Smooth muscle cell (in vitro differentiated cells): Measurements from ENCODE around the gene STK32B. TPM values are rescaled to one million over a fixed set of nuclear protein-coding genes. Genes with fewer than 3 reads are reported as not detected.

Source experiments
- DNase-seq: peaks from one replicate; lab custom pipeline; 2025; ENCODE audit not compliant: unreplicated experiment; lab: John Stamatoyannopoulos, UW
- H2AFZ ChIP-seq: fragments of 200-600 bp; sonication (generic); 2 replicates; pipeline ENCODE4 v1.6.0; 2016; ENCODE audit warnings: antibody characterized with exemption, low read depth, mild to moderate bottlenecking
- H3F3A ChIP-seq: fragments of 200-600 bp; sonication (generic); 2 replicates; pipeline ENCODE4 v1.6.0; 2017; ENCODE audit warnings: antibody characterized with exemption, low read depth
- H3K27ac ChIP-seq: fragments of 200-600 bp; sonication (generic); 2 replicates; pipeline ENCODE4 v1.5.1; 2016; ENCODE audit warnings: low read depth, mild to moderate bottlenecking
- H3K27me3 ChIP-seq: fragments of 200-600 bp; sonication (generic); 2 replicates; pipeline ENCODE4 v1.6.1; 2016; ENCODE audit warnings: low read depth, mild to moderate bottlenecking
- H3K36me3 ChIP-seq: fragments of 200-600 bp; sonication (generic); 2 replicates; pipeline ENCODE4 v1.5.1; 2016; ENCODE audit warnings: low read depth
- H3K4me1 ChIP-seq: fragments of 200-600 bp; sonication (generic); 2 replicates; pipeline ENCODE4 v1.5.1; 2016; ENCODE audit warnings: low read depth
- H3K4me2 ChIP-seq: fragments of 200-600 bp; sonication (generic); 2 replicates; pipeline ENCODE4 v1.6.0; 2016; ENCODE audit warnings: mild to moderate bottlenecking
- H3K4me3 ChIP-seq: fragments of 200-600 bp; sonication (generic); 2 replicates; pipeline ENCODE4 v1.5.1; 2016; ENCODE audit warnings: mild to moderate bottlenecking
- H3K79me2 ChIP-seq: fragments of 200-600 bp; sonication (generic); 2 replicates; pipeline ENCODE4 v1.6.0; 2016; ENCODE audit warnings: low read depth, mild to moderate bottlenecking
- H3K9ac ChIP-seq: fragments of 200-600 bp; sonication (generic); 2 replicates; pipeline ENCODE4 v1.6.0; 2016; ENCODE audit warnings: low read depth
- H3K9me3 ChIP-seq: fragments of 200-600 bp; sonication (generic); replicated peaks from 2 replicates; pipeline ENCODE4 v1.5.1; 2016; ENCODE audit warnings: low read depth
- H4K20me1 ChIP-seq: fragments of 200-600 bp; sonication (generic); 2 replicates; pipeline ENCODE4 v1.6.0; 2016; ENCODE audit warnings: low read depth
- WGBS: methylation state at CpG from one replicate; pipeline ENCODE4 v1.1.7; 2016; ENCODE audit warnings: low lambda C conversion rate; 5-methylcytosine and 5-hydroxymethylcytosine counted together
- polyA plus RNA-seq: library from polyadenylated mRNA; unstranded; fragments of >200 nt; fragmentation: Nextera tagmentation; extraction: Ambion mirVana; gene quantifications from 2 replicates; pipeline ENCODE4 v1.2.1, GENCODE V29; 2016
- total RNA-seq: library from RNA; depleted of rRNA; stranded (reverse); fragments of >200 nt; gene quantifications from 2 replicates; pipeline ENCODE4 v1.2.3, GENCODE V29; 2014
- TF ChIP-seq, protein P1 (sequence below): fragments of 200-600 bp; sonication (generic); IDR thresholded peaks from 2 replicates; pipeline ENCODE4 v1.5.1; 2017; ENCODE audit warnings: borderline replicate concordance, mild to moderate bottlenecking, antibody characterized with exemption; ENCODE audit not compliant: insufficient read depth, poor library complexity, severe bottlenecking

The STK32B gene
- total and polyA plus RNA-seq, 2 experiments from 2014 or later = 3.5 to 4.0 TPM

DNA sequence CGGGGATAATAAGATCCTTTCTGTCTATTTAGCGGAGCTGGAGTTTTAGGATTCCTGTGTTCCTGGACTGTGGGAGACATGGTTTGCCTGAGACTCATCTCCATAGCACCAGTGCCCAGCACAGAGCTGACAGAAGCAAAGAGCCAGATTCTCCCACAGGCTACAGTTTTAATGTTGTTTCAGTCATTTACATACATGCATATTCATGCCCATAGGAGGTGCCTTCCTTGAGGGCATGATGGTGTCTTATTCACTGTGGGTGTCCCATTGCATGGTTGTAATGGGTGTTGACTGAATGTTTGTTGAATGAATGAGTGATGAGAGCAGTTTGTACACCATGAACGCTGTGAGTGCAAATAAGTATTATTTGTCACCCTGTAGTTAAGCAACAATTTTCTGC lies 396.5 kb downstream of the STK32B start:
- H3K4me2 ChIP-seq = no peak overlapping the region
- H3F3A ChIP-seq = no peaks in the 10 kb centered on the region
- H2AFZ ChIP-seq = no peak overlapping the region
- TF ChIP-seq, protein P1, sequence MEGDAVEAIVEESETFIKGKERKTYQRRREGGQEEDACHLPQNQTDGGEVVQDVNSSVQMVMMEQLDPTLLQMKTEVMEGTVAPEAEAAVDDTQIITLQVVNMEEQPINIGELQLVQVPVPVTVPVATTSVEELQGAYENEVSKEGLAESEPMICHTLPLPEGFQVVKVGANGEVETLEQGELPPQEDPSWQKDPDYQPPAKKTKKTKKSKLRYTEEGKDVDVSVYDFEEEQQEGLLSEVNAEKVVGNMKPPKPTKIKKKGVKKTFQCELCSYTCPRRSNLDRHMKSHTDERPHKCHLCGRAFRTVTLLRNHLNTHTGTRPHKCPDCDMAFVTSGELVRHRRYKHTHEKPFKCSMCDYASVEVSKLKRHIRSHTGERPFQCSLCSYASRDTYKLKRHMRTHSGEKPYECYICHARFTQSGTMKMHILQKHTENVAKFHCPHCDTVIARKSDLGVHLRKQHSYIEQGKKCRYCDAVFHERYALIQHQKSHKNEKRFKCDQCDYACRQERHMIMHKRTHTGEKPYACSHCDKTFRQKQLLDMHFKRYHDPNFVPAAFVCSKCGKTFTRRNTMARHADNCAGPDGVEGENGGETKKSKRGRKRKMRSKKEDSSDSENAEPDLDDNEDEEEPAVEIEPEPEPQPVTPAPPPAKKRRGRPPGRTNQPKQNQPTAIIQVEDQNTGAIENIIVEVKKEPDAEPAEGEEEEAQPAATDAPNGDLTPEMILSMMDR = no peak
- H3K36me3 ChIP-seq = no peaks in the 10 kb centered on the region
- H3K4me1 ChIP-seq = no peaks in the 10 kb centered on the region
- no peak overlapping the region for H3K9ac ChIP-seq
- H3K27ac ChIP-seq = no peak overlapping the region
- no peaks in the 10 kb centered on the region for H3K79me2 ChIP-seq
- no peaks in the 10 kb centered on the region for H4K20me1 ChIP-seq
- no peaks in the 10 kb centered on the region for H3K27me3 ChIP-seq
- DNase-seq = no peak
- 86% methylated on average over 3 of the region's 3 CpGs for WGBS
- H3K9me3 ChIP-seq = no peaks in the 10 kb centered on the region
- no peak overlapping the region for H3K4me3 ChIP-seq

- H2AFZ ChIP-seq = no peak overlapping the region
These were observed 396.9 kb downstream of the STK32B start for GRCh38 chr4:5448221-5448620.

GRCh38 chr4:5451243-5451642 lies 400.0 kb downstream of the STK32B start:
- 92% methylated on average over 4 of the region's 4 CpGs for WGBS
- Histone ChIP-seq H3K9ac (no peak overlapping the region), H3K4me1 (no peaks in the 10 kb centered on the region), H3K79me2 (no peaks in the 10 kb centered on the region), H3K9me3 (no peaks in the 10 kb centered on the region), H3K4me2 (no peak overlapping the region), H3K27me3 (no peaks in the 10 kb centered on the region), H2AFZ (no peak overlapping the region), H3K27ac (no peak overlapping the region), H3K4me3 (no peak overlapping the region), H4K20me1 (no peaks in the 10 kb centered on the region), H3F3A (no peaks in the 10 kb centered on the region), H3K36me3 (no peaks in the 10 kb centered on the region)
- TF ChIP-seq, protein P1 = no peak
- DNase-seq = no peak

More at GRCh38 chr4:5448221-5448620, 396.9 kb downstream of the STK32B start:
- no peaks in the 10 kb centered on the region for H4K20me1 ChIP-seq
- H3K27me3 ChIP-seq = no peaks in the 10 kb centered on the region
- no peak overlapping the region for H3K4me2 ChIP-seq
- TF ChIP-seq, protein P1 = no peak
- DNase-seq = no peak
- no peak overlapping the region for H3K4me3 ChIP-seq
- H3K4me1 ChIP-seq = no peaks in the 10 kb centered on the region
- H3K79me2 ChIP-seq = no peaks in the 10 kb centered on the region
- H3K9ac ChIP-seq = no peak overlapping the region
- 92% methylated on average over 10 of the region's 10 CpGs for WGBS
- H3K9me3 ChIP-seq = no peaks in the 10 kb centered on the region
- H3K27ac ChIP-seq = no peak overlapping the region
- H3K36me3 ChIP-seq = no peaks in the 10 kb centered on the region
- H3F3A ChIP-seq = no peaks in the 10 kb centered on the region

- no peaks in the 10 kb centered on the region for H3K79me2 ChIP-seq
- H3K9me3 ChIP-seq = no peaks in the 10 kb centered on the region
- WGBS = 87% methylated on average over 7 of the region's 7 CpGs
- H3K27ac ChIP-seq = no peak overlapping the region
- no peaks in the 10 kb centered on the region for H3K27me3 ChIP-seq
- TF ChIP-seq, protein P1 = no peak
- H3F3A ChIP-seq = no peaks in the 10 kb centered on the region
- H4K20me1 ChIP-seq = no peaks in the 10 kb centered on the region
- DNase-seq = no peak
- no peak overlapping the region for H3K4me2 ChIP-seq
- H3K4me1 ChIP-seq = no peaks in the 10 kb centered on the region
- no peaks in the 10 kb centered on the region for H3K36me3 ChIP-seq
- H3K4me3 ChIP-seq = no peak overlapping the region
- H2AFZ ChIP-seq = no peak overlapping the region
- H3K9ac ChIP-seq = no peak overlapping the region
These were observed 400.9 kb downstream of the STK32B start for GRCh38 chr4:5452156-5452555.
